ENCODE results near the gene TYW1B. TPM values are rescaled to one million over a fixed set of nuclear protein-coding genes. Genes with fewer than 3 reads are reported as not detected.
"Not testable (repeated sequence)": the region's sequence is repeated elsewhere in the genome, so short reads cannot be mapped to it uniquely, and the experiment has no call there.

The TYW1B gene
- total and polyA plus RNA-seq, 4 donors, result 0.90 to 10.1 (median 1.6) TPM

GRCh38 chr7:72648574-72648973 is 179.4 kb downstream of the TYW1B start:
- H3K36me3 ChIP-seq (ENCODE audit: control insufficient read depth in 4 of 4, insufficient read depth in 4 of 4, low read length in 4 of 4); H3K4me3 ChIP-seq; H3K9me3 ChIP-seq (ENCODE audit: control insufficient read depth in 4 of 4, insufficient read depth in 3 of 4, low read length in 3 of 4); H3K4me1 ChIP-seq (ENCODE audit: control insufficient read depth in 5 of 5, insufficient read depth in 5 of 5, low read length in 5 of 5); H3K9ac ChIP-seq (ENCODE audit: insufficient read depth in 1 of 2, low read length in 2 of 2); H3K27ac ChIP-seq (ENCODE audit: low read depth in 1 of 2, low read length in 1 of 2); H3K27me3 ChIP-seq (ENCODE audit: control insufficient read depth in 3 of 3, insufficient read depth in 3 of 3, low read length in 2 of 3); DNase-seq; ATAC-seq (ENCODE audit: insufficient read depth, low FRiP score): not testable (repeated sequence)
- WGBS, 2 donors, result 89 to 96% methylated on average over 4 of the region's 4 CpGs

GRCh38 chr7:72643708-72644107 is 184.3 kb downstream of the TYW1B start:
- WGBS, 2 donors, result 84 to 100% methylated on average over 1 of the region's 1 CpG
- H3K36me3 ChIP-seq (ENCODE audit: control insufficient read depth in 4 of 4, insufficient read depth in 4 of 4, low read length in 4 of 4); H3K27ac ChIP-seq (ENCODE audit: low read depth in 1 of 2, low read length in 1 of 2); H3K4me3 ChIP-seq; ATAC-seq (ENCODE audit: insufficient read depth, low FRiP score); H3K9ac ChIP-seq (ENCODE audit: insufficient read depth in 1 of 2, low read length in 2 of 2); H3K9me3 ChIP-seq (ENCODE audit: control insufficient read depth in 4 of 4, insufficient read depth in 3 of 4, low read length in 3 of 4); H3K27me3 ChIP-seq (ENCODE audit: control insufficient read depth in 3 of 3, insufficient read depth in 3 of 3, low read length in 2 of 3); DNase-seq; H3K4me1 ChIP-seq (ENCODE audit: control insufficient read depth in 5 of 5, insufficient read depth in 5 of 5, low read length in 5 of 5): not testable (repeated sequence)

GRCh38 chr7:72641485-72642248 is 186.3 kb downstream of the TYW1B start:
- not testable (repeated sequence) for H3K9me3 ChIP-seq (ENCODE audit: control insufficient read depth in 4 of 4, insufficient read depth in 3 of 4, low read length in 3 of 4); DNase-seq; H3K4me3 ChIP-seq; ATAC-seq (ENCODE audit: insufficient read depth, low FRiP score); H3K9ac ChIP-seq (ENCODE audit: insufficient read depth in 1 of 2, low read length in 2 of 2); H3K27ac ChIP-seq (ENCODE audit: low read depth in 1 of 2, low read length in 1 of 2); H3K27me3 ChIP-seq (ENCODE audit: control insufficient read depth in 3 of 3, insufficient read depth in 3 of 3, low read length in 2 of 3); H3K36me3 ChIP-seq (ENCODE audit: control insufficient read depth in 4 of 4, insufficient read depth in 4 of 4, low read length in 4 of 4); H3K4me1 ChIP-seq (ENCODE audit: control insufficient read depth in 5 of 5, insufficient read depth in 5 of 5, low read length in 5 of 5)
- 90 to 91% methylated on average over 5 of the region's 5 CpGs for WGBS, 2 donors

- not testable (repeated sequence) for ATAC-seq (ENCODE audit: insufficient read depth, low FRiP score); H3K27me3 ChIP-seq (ENCODE audit: control insufficient read depth in 3 of 3, insufficient read depth in 3 of 3, low read length in 2 of 3); H3K27ac ChIP-seq (ENCODE audit: low read depth in 1 of 2, low read length in 1 of 2); H3K4me1 ChIP-seq (ENCODE audit: control insufficient read depth in 5 of 5, insufficient read depth in 5 of 5, low read length in 5 of 5); H3K36me3 ChIP-seq (ENCODE audit: control insufficient read depth in 4 of 4, insufficient read depth in 4 of 4, low read length in 4 of 4); H3K9me3 ChIP-seq (ENCODE audit: control insufficient read depth in 4 of 4, insufficient read depth in 3 of 4, low read length in 3 of 4); DNase-seq; H3K4me3 ChIP-seq; H3K9ac ChIP-seq (ENCODE audit: insufficient read depth in 1 of 2, low read length in 2 of 2)
- 93% methylated on average over 2 of the region's 2 CpGs for WGBS, 2 donors
Observed at GRCh38 chr7:72640740-72641139, 187.3 kb downstream of the TYW1B start.

GRCh38 chr7:72635273-72635908 is 192.6 kb downstream of the TYW1B start:
- H3K36me3 ChIP-seq (ENCODE audit: control insufficient read depth in 4 of 4, insufficient read depth in 4 of 4, low read length in 4 of 4); ATAC-seq (ENCODE audit: insufficient read depth, low FRiP score); H3K4me1 ChIP-seq (ENCODE audit: control insufficient read depth in 5 of 5, insufficient read depth in 5 of 5, low read length in 5 of 5); DNase-seq; H3K27ac ChIP-seq (ENCODE audit: low read depth in 1 of 2, low read length in 1 of 2); H3K4me3 ChIP-seq; H3K9me3 ChIP-seq (ENCODE audit: control insufficient read depth in 4 of 4, insufficient read depth in 3 of 4, low read length in 3 of 4); H3K27me3 ChIP-seq (ENCODE audit: control insufficient read depth in 3 of 3, insufficient read depth in 3 of 3, low read length in 2 of 3); H3K9ac ChIP-seq (ENCODE audit: insufficient read depth in 1 of 2, low read length in 2 of 2): not testable (repeated sequence)
- WGBS, 2 donors, result 19 to 37% methylated on average over 8 of the region's 8 CpGs

- H3K27me3 ChIP-seq (ENCODE audit: control insufficient read depth in 3 of 3, insufficient read depth in 3 of 3, low read length in 2 of 3); H3K36me3 ChIP-seq (ENCODE audit: control insufficient read depth in 4 of 4, insufficient read depth in 4 of 4, low read length in 4 of 4); ATAC-seq (ENCODE audit: insufficient read depth, low FRiP score); H3K4me3 ChIP-seq; H3K9ac ChIP-seq (ENCODE audit: insufficient read depth in 1 of 2, low read length in 2 of 2); H3K4me1 ChIP-seq (ENCODE audit: control insufficient read depth in 5 of 5, insufficient read depth in 5 of 5, low read length in 5 of 5); H3K9me3 ChIP-seq (ENCODE audit: control insufficient read depth in 4 of 4, insufficient read depth in 3 of 4, low read length in 3 of 4); H3K27ac ChIP-seq (ENCODE audit: low read depth in 1 of 2, low read length in 1 of 2): not testable (repeated sequence)
- peak in 2 of 3 donors; percentile 9 to 39 for DNase-seq
- 100% methylated on average over 1 of the region's 1 CpG; no CpG with 5 or more reads in 1 of the 2 donors for WGBS, 2 donors
Observed at GRCh38 chr7:72632765-72633292, 195.2 kb downstream of the TYW1B start.

- not testable (repeated sequence) for H3K36me3 ChIP-seq (ENCODE audit: control insufficient read depth in 4 of 4, insufficient read depth in 4 of 4, low read length in 4 of 4); H3K9ac ChIP-seq (ENCODE audit: insufficient read depth in 1 of 2, low read length in 2 of 2); H3K27ac ChIP-seq (ENCODE audit: low read depth in 1 of 2, low read length in 1 of 2); DNase-seq; H3K27me3 ChIP-seq (ENCODE audit: control insufficient read depth in 3 of 3, insufficient read depth in 3 of 3, low read length in 2 of 3); H3K4me3 ChIP-seq; ATAC-seq (ENCODE audit: insufficient read depth, low FRiP score); H3K9me3 ChIP-seq (ENCODE audit: control insufficient read depth in 4 of 4, insufficient read depth in 3 of 4, low read length in 3 of 4); H3K4me1 ChIP-seq (ENCODE audit: control insufficient read depth in 5 of 5, insufficient read depth in 5 of 5, low read length in 5 of 5)
- WGBS, 2 donors, result 93% methylated on average over 1 of the region's 3 CpGs
Observed at GRCh38 chr7:72628375-72628774, 199.6 kb downstream of the TYW1B start.

GRCh38 chr7:72626428-72627011 is 201.5 kb downstream of the TYW1B start:
- not testable (repeated sequence) for H3K27me3 ChIP-seq (ENCODE audit: control insufficient read depth in 3 of 3, insufficient read depth in 3 of 3, low read length in 2 of 3); H3K4me3 ChIP-seq; H3K9ac ChIP-seq (ENCODE audit: insufficient read depth in 1 of 2, low read length in 2 of 2); H3K36me3 ChIP-seq (ENCODE audit: control insufficient read depth in 4 of 4, insufficient read depth in 4 of 4, low read length in 4 of 4); ATAC-seq (ENCODE audit: insufficient read depth, low FRiP score); H3K9me3 ChIP-seq (ENCODE audit: control insufficient read depth in 4 of 4, insufficient read depth in 3 of 4, low read length in 3 of 4); H3K4me1 ChIP-seq (ENCODE audit: control insufficient read depth in 5 of 5, insufficient read depth in 5 of 5, low read length in 5 of 5); H3K27ac ChIP-seq (ENCODE audit: low read depth in 1 of 2, low read length in 1 of 2)
- peak in 1 of 3 donors; percentile 57 for DNase-seq
- 84 to 91% methylated on average over 6 of the region's 7 CpGs for WGBS, 2 donors
